Embryonic facial prominence (tissue), 1 donor: ENCODE results near the gene MCF2L2.
"Not testable (repeated sequence)": the region's sequence is repeated elsewhere in the genome, so short reads cannot be mapped to it uniquely, and the experiment has no call there.

Experiments
- DNase-seq: peaks from one replicate; pipeline ENCODE4 v3.0.0-alpha.2; 2016; ENCODE audit errors: extremely low spot score

Gene MCF2L2

GRCh38 chr3:183428447-183429211 lies at the start of gene MCF2L2:
TSS of gene MCF2L2 (minus strand) at chr3:183428619. CDS start at chr3:183427977, 642 bp downstream.
- no peak for DNase-seq

- DNase-seq, result no peak
Observed at GRCh38 chr3:183477801-183478456, 49.5 kb upstream of the MCF2L2 start.

GRCh38 chr3:183475764-183476162 lies 47.3 kb upstream of the MCF2L2 start:
- DNase-seq, result not testable (repeated sequence)

- no peak for DNase-seq
Observed at GRCh38 chr3:183475016-183475763, 46.8 kb upstream of the MCF2L2 start.

- DNase-seq, result no peak
Observed at GRCh38 chr3:183473969-183474368, 45.5 kb upstream of the MCF2L2 start.

GRCh38 chr3:183472155-183472554 lies 43.7 kb upstream of the MCF2L2 start:
- no peak for DNase-seq

GRCh38 chr3:183468424-183468823 lies 40.0 kb upstream of the MCF2L2 start:
- DNase-seq, result no peak

GRCh38 chr3:183466575-183466974 lies 38.2 kb upstream of the MCF2L2 start:
- DNase-seq, result no peak

- DNase-seq, result not testable (repeated sequence)
Observed at GRCh38 chr3:183465710-183466109, 37.3 kb upstream of the MCF2L2 start.

- DNase-seq, result no peak
Observed at GRCh38 chr3:183464480-183464879, 36.1 kb upstream of the MCF2L2 start.

GRCh38 chr3:183460081-183461055 lies 31.9 kb upstream of the MCF2L2 start:
- DNase-seq, result no peak

- DNase-seq, result no peak
Observed at GRCh38 chr3:183455089-183455488, 26.7 kb upstream of the MCF2L2 start.

GRCh38 chr3:183454064-183454463 lies 25.6 kb upstream of the MCF2L2 start:
- DNase-seq, result no peak

GRCh38 chr3:183449791-183450190 lies 21.4 kb upstream of the MCF2L2 start:
- no peak for DNase-seq

- no peak for DNase-seq
Observed at GRCh38 chr3:183449391-183449790, 21.0 kb upstream of the MCF2L2 start.

GRCh38 chr3:183448369-183449128 lies 20.1 kb upstream of the MCF2L2 start:
- DNase-seq, result no peak

- DNase-seq, result peak; percentile 78
Observed at GRCh38 chr3:183447206-183448001, 19.0 kb upstream of the MCF2L2 start.

- DNase-seq, result no peak
Observed at GRCh38 chr3:183446838-183447205, 18.4 kb upstream of the MCF2L2 start.

GRCh38 chr3:183444748-183445147 lies 16.3 kb upstream of the MCF2L2 start:
- DNase-seq, result no peak
